ENCODE measurements around the gene VEGFD. TPM values are rescaled to one million over a fixed set of nuclear protein-coding genes. Genes with fewer than 3 reads are reported as not detected.

VEGFD gene
- total RNA-seq, 1 experiment from 2014 or later = not detected

DNA sequence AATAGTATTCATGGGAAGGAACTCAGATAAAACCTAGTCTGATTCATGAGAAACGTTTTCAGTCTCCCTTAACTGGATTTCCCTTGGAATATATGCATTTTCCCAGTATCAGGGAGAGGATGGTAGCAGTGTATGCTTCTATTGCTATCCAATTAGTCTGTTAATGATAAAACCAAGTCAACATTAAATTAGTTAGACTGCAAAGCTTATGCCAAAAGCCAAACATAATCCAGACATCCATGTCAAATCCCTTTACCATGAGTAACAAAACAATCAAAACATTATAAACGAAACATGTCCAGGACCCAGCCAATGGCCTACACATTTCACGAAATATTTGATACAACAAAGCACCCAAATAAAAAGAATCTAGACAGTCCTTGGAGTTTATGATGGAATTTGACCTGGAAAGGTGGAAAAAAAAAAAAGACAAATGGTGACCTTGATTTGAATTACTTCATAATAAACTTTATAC is 34.5 kb upstream of the VEGFD start:
- Mint-ChIP-seq H3K4me3 (ENCODE audit: unreplicated experiment) (no peak overlapping the region), H3K4me1 (ENCODE audit: insufficient read depth, unreplicated experiment) (no peaks in the 10 kb centered on the region), H3K36me3 (ENCODE audit: insufficient read depth, unreplicated experiment) (no peaks in the 10 kb centered on the region), H3K9me3 (ENCODE audit: unreplicated experiment) (peaks cover 8% of the 10 kb centered on the region), H3K27me3 (ENCODE audit: insufficient read depth, unreplicated experiment) (peaks cover 21% of the 10 kb centered on the region), H3K27ac (ENCODE audit: low read depth, unreplicated experiment) (no peak overlapping the region)
- intact Hi-C loops (cut with micrococcal nuclease) = no loop called here
- ChIA-PET POLR2A (no interaction called here), CTCF (interaction anchor here (0.7 kb wide), 2 partner anchors 49 to 96 kb away, joined by 3 read pairs; no protein-coding TSS in a partner anchor)
- DNase-seq (ENCODE audit: unreplicated experiment) = no peak
- BruUV-seq (replicated peaks) = no TSS peak
- TF ChIP-seq, protein P1, sequence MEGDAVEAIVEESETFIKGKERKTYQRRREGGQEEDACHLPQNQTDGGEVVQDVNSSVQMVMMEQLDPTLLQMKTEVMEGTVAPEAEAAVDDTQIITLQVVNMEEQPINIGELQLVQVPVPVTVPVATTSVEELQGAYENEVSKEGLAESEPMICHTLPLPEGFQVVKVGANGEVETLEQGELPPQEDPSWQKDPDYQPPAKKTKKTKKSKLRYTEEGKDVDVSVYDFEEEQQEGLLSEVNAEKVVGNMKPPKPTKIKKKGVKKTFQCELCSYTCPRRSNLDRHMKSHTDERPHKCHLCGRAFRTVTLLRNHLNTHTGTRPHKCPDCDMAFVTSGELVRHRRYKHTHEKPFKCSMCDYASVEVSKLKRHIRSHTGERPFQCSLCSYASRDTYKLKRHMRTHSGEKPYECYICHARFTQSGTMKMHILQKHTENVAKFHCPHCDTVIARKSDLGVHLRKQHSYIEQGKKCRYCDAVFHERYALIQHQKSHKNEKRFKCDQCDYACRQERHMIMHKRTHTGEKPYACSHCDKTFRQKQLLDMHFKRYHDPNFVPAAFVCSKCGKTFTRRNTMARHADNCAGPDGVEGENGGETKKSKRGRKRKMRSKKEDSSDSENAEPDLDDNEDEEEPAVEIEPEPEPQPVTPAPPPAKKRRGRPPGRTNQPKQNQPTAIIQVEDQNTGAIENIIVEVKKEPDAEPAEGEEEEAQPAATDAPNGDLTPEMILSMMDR (IDR thresholded peaks at IDR 0.05; ENCODE audit: unreplicated experiment) = no peak

DNA sequence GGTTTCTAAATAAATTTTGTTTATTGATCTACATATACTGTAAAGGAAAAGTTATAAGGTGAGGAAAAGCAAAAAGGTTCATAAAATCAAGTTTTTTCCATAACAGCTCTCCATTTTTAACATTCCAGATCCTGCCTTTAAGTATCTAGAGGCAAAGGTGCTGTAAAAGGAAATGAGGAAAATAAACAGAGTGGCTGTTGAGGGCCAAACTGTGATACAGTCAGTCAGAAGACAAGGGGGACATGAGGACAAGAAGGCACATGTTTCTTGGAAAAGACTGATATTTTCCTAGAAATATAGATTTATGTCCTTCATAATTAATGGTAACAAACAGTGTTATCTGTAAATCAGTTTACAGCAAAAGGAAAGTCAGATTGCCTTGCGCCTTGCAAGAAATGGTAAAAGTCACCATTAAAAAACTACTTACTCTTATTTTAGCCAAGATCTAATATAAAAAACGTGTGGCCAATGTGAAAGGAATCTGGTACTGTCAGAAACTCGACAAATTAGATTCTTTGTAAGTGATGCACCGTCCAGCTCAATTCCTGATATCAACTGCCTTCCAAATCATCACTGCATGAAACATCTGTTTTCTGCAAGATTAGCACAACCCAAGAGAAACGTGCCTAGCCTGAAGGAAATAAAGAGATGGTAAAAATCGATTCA is 34.0 kb upstream of the VEGFD start:
- DNase-seq (ENCODE audit: unreplicated experiment) = no peak
- BruUV-seq (replicated peaks) = no TSS peak
- intact Hi-C loops (cut with micrococcal nuclease) = no loop called here
- H3K4me3 Mint-ChIP-seq (ENCODE audit: unreplicated experiment) = no peak overlapping the region
- H3K36me3 Mint-ChIP-seq (ENCODE audit: insufficient read depth, unreplicated experiment) = no peaks in the 10 kb centered on the region
- ChIA-PET CTCF (no interaction called here), POLR2A (no interaction called here)
- no peak overlapping the region for H3K27ac Mint-ChIP-seq (ENCODE audit: low read depth, unreplicated experiment)
- TF ChIP-seq, protein P1 (IDR thresholded peaks at IDR 0.05; ENCODE audit: unreplicated experiment) = no peak
- H3K4me1 Mint-ChIP-seq (ENCODE audit: insufficient read depth, unreplicated experiment) = no peaks in the 10 kb centered on the region
- peaks cover 8% of the 10 kb centered on the region for H3K9me3 Mint-ChIP-seq (ENCODE audit: unreplicated experiment)
- H3K27me3 Mint-ChIP-seq (ENCODE audit: insufficient read depth, unreplicated experiment) = peaks cover 21% of the 10 kb centered on the region

DNA sequence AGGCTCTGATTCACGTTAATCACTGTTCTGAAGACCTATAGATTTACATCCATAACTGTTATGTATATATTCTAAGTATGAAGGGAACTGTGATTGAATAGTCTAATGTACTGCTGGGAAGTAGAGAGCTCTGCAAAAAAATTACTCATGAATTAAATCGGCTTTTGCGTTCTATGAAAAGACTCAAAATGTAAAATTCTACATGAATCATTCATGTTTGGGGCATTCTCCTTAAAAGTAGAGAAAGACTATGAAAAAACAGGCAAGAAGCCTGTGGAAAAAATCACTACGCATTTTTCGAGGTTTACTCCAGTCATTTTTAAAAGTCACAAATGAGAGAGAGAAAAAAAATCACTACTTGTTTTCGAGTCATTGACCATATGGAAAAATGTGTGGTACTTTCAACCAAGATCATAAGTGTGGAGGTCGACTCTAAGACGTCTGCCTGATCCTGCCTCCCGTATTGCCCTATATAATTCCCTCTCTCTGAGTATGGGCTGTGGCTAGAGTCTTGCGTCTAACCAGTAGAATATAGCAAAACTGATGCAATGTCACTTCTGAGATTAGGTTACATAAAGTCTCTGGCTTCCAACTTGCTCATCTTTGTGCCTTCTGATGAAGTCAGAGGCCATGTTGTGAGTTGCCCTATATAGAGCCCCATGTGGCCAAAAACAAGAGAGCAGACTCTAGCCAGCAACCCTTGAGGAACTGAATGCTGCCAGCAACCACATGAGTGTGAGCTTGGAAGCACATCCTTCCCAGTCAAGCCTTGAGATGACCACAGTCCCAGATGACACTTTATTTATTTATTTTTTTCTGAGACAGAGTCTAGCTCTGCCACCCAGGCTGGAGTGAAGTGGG is 32.1 kb upstream of the VEGFD start:
- no peak for DNase-seq (ENCODE audit: unreplicated experiment)
- intact Hi-C loops (cut with micrococcal nuclease) = no loop called here
- no TSS peak for BruUV-seq (replicated peaks)
- H3K4me3 Mint-ChIP-seq (ENCODE audit: unreplicated experiment) = no peak overlapping the region
- POLR2A ChIA-PET = interaction anchor here (0.7 kb wide), 1 partner anchor 874 kb away, joined by 3 read pairs; no protein-coding TSS in a partner anchor
- no peaks in the 10 kb centered on the region for H3K36me3 Mint-ChIP-seq (ENCODE audit: insufficient read depth, unreplicated experiment)
- TF ChIP-seq, protein P1 (IDR thresholded peaks at IDR 0.05; ENCODE audit: unreplicated experiment) = no peak
- CTCF ChIA-PET = interaction anchor here (0.6 to 1.0 kb wide), 4 partner anchors 25 to 99 kb away, joined by 3 to 4 read pairs (median 3); no protein-coding TSS in a partner anchor
- peaks cover 8% of the 10 kb centered on the region for H3K9me3 Mint-ChIP-seq (ENCODE audit: unreplicated experiment)
- H3K4me1 Mint-ChIP-seq (ENCODE audit: insufficient read depth, unreplicated experiment) = no peaks in the 10 kb centered on the region
- peaks cover 10% of the 10 kb centered on the region for H3K27me3 Mint-ChIP-seq (ENCODE audit: insufficient read depth, unreplicated experiment)
- no peak overlapping the region for H3K27ac Mint-ChIP-seq (ENCODE audit: low read depth, unreplicated experiment)

DNA sequence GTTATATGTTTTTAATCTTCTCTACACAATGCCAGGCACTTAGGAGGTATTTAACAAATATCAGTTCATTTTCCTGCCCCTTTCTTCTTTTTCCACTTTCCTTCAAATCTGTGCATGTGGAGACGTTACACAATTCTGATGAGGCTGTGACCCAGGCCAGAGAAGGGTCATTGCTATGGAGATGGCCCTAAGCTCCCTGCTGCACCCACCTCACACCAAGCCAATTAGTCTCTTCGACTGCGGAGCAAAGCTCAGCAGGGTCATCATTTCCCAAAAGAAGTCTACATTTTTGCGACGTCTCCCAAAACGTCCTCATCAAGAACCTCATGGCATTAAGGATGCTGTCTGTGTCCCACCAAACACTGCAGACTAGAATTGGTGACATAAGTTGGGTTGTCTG is 28.9 kb upstream of the VEGFD start:
- intact Hi-C loops (cut with micrococcal nuclease) = no loop called here
- POLR2A ChIA-PET = no interaction called here
- no TSS peak for BruUV-seq (replicated peaks)
- TF ChIP-seq, protein P1 (IDR thresholded peaks at IDR 0.05; ENCODE audit: unreplicated experiment) = no peak
- Mint-ChIP-seq H3K9me3 (ENCODE audit: unreplicated experiment) (peaks cover 8% of the 10 kb centered on the region), H3K27ac (ENCODE audit: low read depth, unreplicated experiment) (no peak overlapping the region), H3K4me3 (ENCODE audit: unreplicated experiment) (no peak overlapping the region), H3K36me3 (ENCODE audit: insufficient read depth, unreplicated experiment) (peaks cover 6% of the 10 kb centered on the region), H3K4me1 (ENCODE audit: insufficient read depth, unreplicated experiment) (no peaks in the 10 kb centered on the region), H3K27me3 (ENCODE audit: insufficient read depth, unreplicated experiment) (no peaks in the 10 kb centered on the region)
- DNase-seq (ENCODE audit: unreplicated experiment) = no peak
- CTCF ChIA-PET = interaction anchor here (1.0 kb wide), 1 partner anchor 64 kb away, joined by 3 read pairs; no protein-coding TSS in a partner anchor
